Testis (tissue), 2 donors: Measurements from ENCODE around the gene LYPD6.

Source experiments
- POLR2A ChIP-seq: fragments of 450-650 bp; IDR thresholded peaks from one replicate; pipeline ENCODE4 v1.6.1; 2017; ENCODE audit warnings: antibody characterized with exemption, mild to moderate bottlenecking, moderate library complexity
- TF ChIP-seq, protein P1 (sequence below), 3 experiments: fragments of 450-650 bp in 2 of 3; fragments of 200-600 bp in 1 of 3; sonication (generic) in 1 of 3; IDR thresholded peaks; one replicate each; pipeline ENCODE4 v1.5.1; 2016 to 2019; ENCODE audit warnings: antibody characterized with exemption in 3 of 3, mild to moderate bottlenecking in 2 of 3, moderate library complexity in 1 of 3

DNA sequence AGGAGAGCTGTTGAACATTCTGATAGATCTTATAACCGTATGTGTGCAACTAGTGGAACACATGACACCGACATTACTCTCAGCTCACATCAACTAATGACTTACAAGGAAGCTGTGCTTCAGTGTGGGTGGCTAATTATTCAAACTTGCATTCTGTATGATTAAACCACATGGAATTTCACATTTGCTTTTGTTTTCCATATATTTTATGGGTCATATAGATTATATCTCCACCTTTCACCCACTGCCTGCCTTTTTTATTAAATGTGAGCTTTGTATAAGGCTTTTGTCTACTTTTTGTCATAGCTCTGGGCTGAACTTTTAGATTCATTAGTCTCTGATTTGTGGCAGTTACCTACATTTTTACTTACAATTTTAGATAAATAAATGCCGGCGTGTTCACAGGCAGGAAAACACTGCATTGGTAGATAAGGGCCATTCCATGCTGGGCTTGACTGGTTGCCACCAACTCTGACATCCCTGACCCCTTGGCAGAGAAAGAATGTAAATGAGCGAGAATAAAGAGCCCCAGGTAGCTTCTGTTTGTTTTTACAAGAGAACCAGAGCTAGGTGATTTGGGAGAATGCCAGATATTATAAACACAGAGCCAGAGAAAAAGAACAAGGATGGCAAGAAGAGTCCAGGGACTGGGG lies 35.7 kb downstream of the LYPD6 start:
- no peak for TF ChIP-seq POLR2A
- TF ChIP-seq, protein P1, sequence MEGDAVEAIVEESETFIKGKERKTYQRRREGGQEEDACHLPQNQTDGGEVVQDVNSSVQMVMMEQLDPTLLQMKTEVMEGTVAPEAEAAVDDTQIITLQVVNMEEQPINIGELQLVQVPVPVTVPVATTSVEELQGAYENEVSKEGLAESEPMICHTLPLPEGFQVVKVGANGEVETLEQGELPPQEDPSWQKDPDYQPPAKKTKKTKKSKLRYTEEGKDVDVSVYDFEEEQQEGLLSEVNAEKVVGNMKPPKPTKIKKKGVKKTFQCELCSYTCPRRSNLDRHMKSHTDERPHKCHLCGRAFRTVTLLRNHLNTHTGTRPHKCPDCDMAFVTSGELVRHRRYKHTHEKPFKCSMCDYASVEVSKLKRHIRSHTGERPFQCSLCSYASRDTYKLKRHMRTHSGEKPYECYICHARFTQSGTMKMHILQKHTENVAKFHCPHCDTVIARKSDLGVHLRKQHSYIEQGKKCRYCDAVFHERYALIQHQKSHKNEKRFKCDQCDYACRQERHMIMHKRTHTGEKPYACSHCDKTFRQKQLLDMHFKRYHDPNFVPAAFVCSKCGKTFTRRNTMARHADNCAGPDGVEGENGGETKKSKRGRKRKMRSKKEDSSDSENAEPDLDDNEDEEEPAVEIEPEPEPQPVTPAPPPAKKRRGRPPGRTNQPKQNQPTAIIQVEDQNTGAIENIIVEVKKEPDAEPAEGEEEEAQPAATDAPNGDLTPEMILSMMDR (IDR thresholded peaks at IDR 0.05) = no peak
